GM21381 (cell line): ENCODE measurements around the gene CACNA2D3.
"Not testable (repeated sequence)": the region's sequence is repeated elsewhere in the genome, so short reads cannot be mapped to it uniquely, and the experiment has no call there.

Experiments
- ATAC-seq: cut with Tn5 transposase; IDR thresholded peaks from one replicate; pipeline ENCODE4 v1.9.1; 2021; ENCODE audit warnings: mild to moderate bottlenecking, moderate library complexity; ENCODE audit not compliant: unreplicated experiment

Gene CACNA2D3

GRCh38 chr3:54432975-54433374 is 310.6 kb downstream of the CACNA2D3 start:
- no peak for ATAC-seq

GRCh38 chr3:54433846-54434245 is 311.5 kb downstream of the CACNA2D3 start:
- ATAC-seq: no peak

- ATAC-seq: no peak
Measured at GRCh38 chr3:54434756-54435155, 312.4 kb downstream of the CACNA2D3 start.

GRCh38 chr3:54437271-54437670 is 314.9 kb downstream of the CACNA2D3 start:
- no peak for ATAC-seq

- no peak for ATAC-seq
Measured at GRCh38 chr3:54443561-54444161, 321.3 kb downstream of the CACNA2D3 start.

GRCh38 chr3:54445630-54446029 is 323.3 kb downstream of the CACNA2D3 start:
- ATAC-seq: no peak

- ATAC-seq: no peak
Measured at GRCh38 chr3:54447427-54447826, 325.1 kb downstream of the CACNA2D3 start.

GRCh38 chr3:54454806-54455205 is 332.5 kb downstream of the CACNA2D3 start:
- no peak for ATAC-seq

GRCh38 chr3:54458357-54458756 is 336.0 kb downstream of the CACNA2D3 start:
- no peak for ATAC-seq

- not testable (repeated sequence) for ATAC-seq
Measured at GRCh38 chr3:54464554-54464953, 342.2 kb downstream of the CACNA2D3 start.

- ATAC-seq: no peak
Measured at GRCh38 chr3:54476891-54477290, 354.5 kb downstream of the CACNA2D3 start.

- no peak for ATAC-seq
Measured at GRCh38 chr3:54481606-54482365, 359.4 kb downstream of the CACNA2D3 start.

- ATAC-seq: no peak
Measured at GRCh38 chr3:54484334-54484733, 362.0 kb downstream of the CACNA2D3 start.

GRCh38 chr3:54486317-54486716 is 364.0 kb downstream of the CACNA2D3 start:
- no peak for ATAC-seq

GRCh38 chr3:54488297-54488696 is 365.9 kb downstream of the CACNA2D3 start:
- ATAC-seq: no peak

- no peak for ATAC-seq
Measured at GRCh38 chr3:54494209-54494608, 371.9 kb downstream of the CACNA2D3 start.

- no peak for ATAC-seq
Measured at GRCh38 chr3:54506603-54507002, 384.3 kb downstream of the CACNA2D3 start.

- ATAC-seq: no peak
Measured at GRCh38 chr3:54507876-54508460, 385.6 kb downstream of the CACNA2D3 start.

GRCh38 chr3:54510506-54510905 is 388.2 kb downstream of the CACNA2D3 start:
- no peak for ATAC-seq

- ATAC-seq: no peak
Measured at GRCh38 chr3:54511766-54512365, 389.5 kb downstream of the CACNA2D3 start.

- ATAC-seq: no peak
Measured at GRCh38 chr3:54514006-54514405, 391.7 kb downstream of the CACNA2D3 start.

- no peak for ATAC-seq
Measured at GRCh38 chr3:54514416-54514815, 392.1 kb downstream of the CACNA2D3 start.
